Measurements from ENCODE around the gene SYN1.

The SYN1 gene

DNA sequence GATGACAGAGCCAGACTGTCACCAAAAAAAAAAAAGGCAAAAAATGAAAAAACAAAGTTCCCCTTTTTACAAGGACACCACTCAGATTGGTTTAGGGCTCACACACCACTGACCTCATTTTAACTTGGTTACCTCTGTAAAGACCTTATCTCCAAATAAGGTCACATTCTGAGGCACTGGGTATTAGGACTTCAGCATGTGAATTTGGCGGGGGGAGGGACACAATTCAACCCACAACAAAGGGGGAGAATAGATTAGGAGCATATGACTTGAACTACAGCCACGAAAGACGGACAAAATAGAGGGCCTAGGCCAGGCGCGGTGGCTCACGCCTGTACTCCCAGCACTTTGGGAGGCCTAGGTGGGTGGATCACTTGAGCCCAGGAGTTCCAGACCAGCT, 89.6 kb downstream of the SYN1 start:
- FAIRE-seq = no peak
- no peak for DNase-seq (ENCODE audit: low spot score)

DNA sequence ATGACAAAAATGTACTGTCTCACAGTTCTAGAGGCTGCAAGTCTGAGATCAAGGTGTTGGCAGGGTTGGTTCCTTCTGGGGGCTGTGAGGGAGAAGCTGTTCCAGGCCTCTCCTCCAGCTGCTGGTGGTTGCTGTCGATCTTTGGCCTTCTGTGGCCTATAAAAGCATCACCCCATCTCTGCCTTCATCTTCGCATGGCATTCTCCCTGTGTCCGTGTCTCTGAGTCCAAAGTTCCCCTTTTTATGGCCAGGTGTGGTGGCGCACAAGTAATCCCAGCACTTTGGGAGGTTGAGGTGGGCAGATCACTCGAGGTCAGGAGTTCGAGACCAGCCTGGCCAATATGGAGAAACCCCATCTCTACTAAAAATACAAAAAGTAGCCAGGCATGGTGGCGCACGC, 90.1 kb downstream of the SYN1 start:
- FAIRE-seq = no peak
- DNase-seq (ENCODE audit: low spot score) = no peak

DNA sequence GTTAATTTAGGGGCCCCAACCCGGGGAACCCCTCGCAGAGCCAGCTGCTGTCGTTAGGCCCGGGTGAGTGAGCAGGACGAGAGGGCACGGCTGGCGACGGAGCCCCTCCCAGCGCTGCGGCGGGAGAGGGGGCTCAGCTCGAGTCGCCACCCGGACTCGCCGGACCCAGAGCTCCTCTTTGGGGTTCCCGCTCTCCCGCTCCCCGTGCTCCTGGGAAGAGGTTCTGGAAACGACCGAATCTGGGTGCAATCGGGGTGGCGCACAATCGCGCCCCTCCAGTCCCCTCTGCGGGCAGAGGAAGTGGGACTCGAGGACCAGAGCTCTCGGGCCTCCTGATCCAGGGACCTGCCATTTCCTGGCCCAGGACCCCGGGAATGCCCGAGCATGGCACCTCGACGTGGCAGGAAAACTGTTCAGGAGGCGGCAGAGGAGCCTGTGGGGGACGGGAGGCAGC, 95.9 kb downstream of the SYN1 start:
- DNase-seq (ENCODE audit: low spot score) (no peak), FAIRE-seq (no peak)

DNA sequence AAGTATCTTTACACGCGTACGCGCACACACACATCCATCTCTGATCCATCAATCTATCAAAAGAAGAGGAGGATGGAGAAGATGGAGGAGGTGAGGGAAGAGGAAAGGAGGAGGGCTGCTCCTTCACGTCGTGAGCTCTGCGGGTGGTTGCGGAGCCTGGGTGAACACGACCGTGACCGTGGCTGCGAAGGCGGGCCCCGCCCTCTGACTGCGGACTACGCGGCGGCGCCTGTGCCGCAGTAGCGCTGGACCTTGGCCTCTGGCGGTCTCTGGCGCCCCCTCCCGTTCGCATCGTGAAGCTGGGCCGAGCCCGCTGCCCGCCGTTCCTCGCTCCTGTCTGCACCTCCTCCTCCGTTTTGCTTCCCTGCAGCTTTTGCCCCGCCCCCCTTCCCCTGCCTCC, 96.4 kb downstream of the SYN1 start:
- FAIRE-seq (no peak), DNase-seq (ENCODE audit: low spot score) (peak; percentile 86)

Measured in urothelium cell line (cell line).